DMS153 (cell line): ENCODE data around the gene CMTM4.
A peak's percentile ranks its signal among the peaks of the same experiment; 100 is the strongest.

Source experiments
- DNase-seq: peaks from one replicate; lab custom pipeline; 2025; lab: John Stamatoyannopoulos, UW

CMTM4 gene

DNA sequence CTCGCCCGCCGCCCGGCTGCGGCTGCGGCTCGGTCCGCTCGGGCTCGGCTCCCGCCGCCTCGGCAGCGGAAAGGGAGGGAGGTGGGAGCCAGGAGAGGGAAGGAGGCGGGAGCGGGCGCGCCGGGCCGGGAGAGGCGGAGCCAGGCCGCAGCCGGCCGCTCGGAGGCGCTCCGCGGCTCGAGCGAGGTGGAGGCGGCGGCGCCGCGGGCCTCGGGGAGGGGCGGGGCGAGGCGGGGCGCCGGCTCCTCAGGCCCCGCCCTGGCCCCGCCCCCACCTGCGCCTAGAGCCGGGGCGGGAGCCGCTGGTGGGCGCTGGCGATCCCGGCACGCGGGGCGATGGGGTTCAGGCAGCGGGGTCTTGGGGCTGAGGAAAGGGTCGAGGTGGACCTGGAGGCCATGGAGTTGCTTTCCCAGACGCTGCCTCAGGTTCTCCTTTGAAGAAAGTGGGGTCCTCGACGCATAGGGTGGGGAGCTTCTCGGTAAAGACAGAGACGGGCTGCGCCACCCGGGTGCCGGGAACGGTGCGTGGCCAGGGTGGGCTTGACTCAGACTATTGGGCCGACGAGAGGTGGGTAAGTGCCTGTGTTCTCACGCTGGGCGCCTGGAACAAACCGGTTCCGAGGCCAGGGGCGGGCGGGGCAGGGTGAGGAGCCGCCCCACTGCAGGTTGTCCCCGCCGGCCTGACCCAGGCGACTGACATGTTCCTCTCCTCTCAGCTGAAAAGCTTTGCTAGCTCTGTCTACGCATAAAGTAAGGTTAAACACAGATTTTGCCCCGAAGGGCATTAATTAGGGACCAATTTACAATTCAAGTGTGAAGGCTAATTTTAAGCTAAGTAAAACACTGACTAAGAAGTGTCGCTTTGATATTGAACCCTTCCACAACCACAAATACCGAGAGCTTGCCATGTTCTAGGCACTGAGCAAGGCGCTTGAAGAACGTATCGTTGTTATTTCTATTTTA lies at the start of gene CMTM4:
TSS of gene CMTM4 (minus strand) at position 75 of the 962 bp plus-strand sequence. CDS start 218 bp downstream, outside the sequence.
- DNase-seq: peak; percentile 70

DNA sequence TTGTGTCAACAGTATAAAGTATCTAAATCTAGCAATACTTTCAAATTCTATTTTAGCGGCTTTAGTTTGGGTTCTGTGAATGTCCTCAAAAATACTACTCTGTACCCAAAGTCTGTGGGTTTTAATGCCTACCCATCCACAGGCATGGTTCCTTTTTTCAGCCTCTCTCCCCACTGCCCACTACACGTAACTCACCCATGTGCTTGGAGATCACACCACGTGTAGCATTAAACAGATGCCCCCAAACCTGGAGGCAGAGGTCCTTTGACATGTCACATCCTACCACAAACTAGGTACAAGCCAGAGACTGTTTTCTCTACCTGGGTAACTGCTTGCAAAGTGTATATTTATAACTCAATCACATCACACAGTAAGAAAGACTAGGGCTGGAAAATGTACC lies 49.5 kb upstream of the CMTM4 start:
- no peak for DNase-seq

DNA sequence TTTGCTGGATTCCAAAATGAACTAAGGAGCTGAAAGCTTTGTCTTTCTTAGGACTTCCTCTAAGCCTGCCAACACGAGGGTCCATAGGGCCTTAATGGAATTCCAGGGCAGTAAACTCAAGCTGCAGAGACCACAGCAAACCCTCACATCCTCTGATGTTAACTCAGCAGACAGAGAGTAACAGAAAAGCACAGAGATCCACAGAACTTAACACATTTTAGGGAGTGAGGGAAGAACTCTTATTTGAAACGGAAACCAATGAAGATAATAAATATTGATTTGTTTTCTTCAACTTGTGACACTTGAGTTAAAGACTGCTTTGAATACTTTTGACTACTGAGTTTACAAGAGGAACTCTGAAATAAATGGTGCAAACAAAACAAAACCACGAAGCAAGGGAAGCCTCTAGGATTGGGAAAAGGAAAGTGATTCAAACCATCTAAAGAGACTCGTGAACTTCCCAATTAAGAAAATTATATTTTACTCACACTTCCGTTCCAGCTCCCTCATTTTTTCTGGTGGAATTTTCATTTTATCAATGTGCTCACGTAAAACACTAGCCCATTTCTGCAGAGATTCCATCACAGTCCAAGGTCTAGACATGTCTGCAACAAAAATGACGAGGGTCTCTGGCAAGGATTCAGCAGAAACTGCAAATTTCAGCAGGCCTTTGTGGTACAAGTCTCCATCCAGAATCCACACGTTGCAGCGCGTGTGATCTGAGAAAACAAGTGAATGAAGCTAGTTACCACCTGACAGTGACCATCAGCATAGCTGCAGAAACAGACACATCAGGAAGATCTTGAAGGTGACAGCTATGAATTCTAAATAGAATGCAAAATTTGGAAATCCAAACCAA lies 45.6 kb upstream of the CMTM4 start:
- DNase-seq: no peak

DNA sequence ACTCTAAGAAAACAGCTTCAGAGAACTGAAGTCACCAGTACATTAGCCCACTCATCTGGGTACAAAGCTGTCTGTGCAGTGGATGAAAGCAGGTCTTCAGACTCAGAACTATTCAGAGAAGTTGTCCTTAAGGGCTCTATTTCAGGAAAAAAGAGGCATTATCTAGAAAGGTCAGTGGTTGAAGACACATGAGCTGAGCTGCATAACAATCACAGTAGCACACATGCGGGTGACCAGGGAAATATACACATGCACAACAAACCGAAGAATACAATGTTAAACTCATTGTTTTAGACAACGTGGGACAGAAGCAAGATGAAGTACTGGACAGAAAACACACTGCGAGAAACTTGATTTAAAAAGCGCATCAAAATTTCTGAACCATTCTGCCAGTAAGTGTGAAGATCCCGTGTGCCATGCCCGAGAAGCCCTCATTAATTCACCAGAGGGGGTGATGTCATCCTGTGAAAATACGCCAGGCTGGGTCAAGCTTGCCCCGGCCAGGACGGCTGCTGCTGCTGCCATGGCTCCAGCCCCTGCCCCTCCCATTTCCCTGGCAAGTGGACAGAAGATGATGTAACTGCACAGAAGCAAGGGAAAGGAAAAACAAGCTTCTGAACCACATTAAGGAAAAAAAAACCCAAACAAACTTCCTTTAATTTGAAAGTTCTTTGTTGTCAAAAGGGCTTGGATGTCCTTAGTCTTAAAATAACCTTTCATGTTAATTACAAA lies 44.8 kb upstream of the CMTM4 start:
- DNase-seq: peak; percentile 71

DNA sequence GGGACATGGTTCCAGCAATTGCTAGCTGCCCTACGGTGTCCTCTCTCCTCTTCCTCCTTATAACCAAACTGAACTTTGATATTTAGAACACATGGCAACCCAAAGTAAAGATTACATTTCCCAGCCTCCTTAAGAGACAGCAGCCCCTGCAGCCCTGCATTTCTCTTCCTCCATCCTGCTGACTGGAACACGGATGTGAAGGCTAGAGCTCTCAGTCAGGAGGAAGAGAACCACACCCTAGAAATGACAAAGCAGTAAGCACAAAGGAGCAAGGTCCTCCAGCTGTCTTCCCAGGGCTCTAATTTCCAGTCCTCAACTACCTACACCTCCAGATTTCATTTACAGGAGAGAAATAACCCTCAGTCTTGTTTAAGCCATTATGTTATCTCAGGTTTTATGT lies 44.0 kb upstream of the CMTM4 start:
- DNase-seq: peak; percentile 61

DNA sequence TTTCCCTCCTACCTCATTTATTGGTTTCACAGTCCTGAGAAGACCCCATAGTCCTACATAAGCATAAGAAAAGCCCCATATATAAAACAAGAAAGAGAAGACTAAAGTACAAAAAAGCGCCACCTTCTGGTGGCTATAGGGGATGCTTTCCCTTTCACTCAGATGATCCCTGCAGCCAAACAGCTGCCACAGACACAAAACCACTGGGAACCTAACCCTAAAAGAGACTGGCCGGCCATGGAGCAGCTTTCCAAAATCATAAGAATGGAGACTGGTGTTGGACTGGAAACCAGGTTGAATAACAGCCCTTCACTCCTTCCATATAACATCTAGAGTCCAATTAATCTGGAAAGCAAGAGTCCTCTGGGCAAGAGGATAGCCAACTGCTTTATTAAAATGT lies 43.5 kb upstream of the CMTM4 start:
- no peak for DNase-seq

DNA sequence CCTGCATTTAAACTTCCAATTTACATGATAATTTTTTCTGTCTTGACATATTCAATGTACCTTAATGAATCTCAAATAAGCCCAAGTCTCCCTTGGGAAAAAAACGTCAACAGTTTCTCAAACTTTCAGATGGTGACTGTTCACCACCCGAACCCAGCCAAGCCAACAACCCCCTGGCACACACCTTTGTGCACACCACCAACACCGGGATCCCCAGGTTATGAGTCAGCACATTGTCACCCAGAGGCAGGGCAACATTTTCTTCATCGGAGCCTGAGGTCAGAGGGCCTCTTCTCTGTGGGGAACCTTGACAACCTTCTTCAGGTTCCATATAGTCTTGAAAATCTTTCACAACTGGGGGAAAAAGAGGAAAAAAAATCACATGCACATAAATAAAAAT lies 39.3 kb upstream of the CMTM4 start:
- no peak for DNase-seq

DNA sequence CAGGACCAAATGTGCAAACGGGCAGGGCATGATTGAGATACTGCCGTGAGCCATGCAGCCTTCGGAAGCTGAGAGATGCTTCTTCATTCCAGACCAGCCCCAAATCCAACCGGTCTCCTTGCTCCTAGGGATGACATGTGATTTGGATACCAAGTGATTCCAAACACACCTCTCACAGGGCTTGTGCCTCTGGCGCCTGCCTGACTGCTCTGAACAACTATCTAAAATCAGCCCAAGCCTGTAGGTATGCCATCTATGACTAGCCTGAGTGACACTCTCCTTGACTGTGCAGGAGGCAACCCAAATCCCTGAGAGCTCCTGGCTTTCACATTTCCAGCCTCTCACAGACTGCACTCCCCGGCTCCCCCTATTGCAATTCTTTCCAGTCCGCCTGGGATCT lies 34.6 kb upstream of the CMTM4 start:
- no peak for DNase-seq

DNA sequence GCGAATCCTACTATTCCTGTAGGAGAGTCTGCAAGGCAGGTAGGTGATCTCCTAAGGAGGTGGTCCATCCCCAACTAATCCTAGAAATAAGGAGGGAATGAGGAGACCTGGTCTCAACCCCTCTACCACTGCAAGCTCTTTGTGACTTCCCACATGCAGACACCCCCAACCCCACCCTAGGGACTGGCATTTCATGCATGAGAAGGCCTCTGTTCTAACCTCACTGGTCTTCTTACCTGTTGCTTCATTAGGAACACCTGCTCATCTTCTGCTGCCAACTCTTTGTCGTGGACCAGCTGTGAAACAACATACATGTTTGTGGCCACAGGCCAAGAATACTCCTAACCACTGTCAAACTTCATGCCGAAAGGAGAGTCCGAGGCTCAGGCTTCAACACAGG lies 32.3 kb upstream of the CMTM4 start:
- DNase-seq: no peak

DNA sequence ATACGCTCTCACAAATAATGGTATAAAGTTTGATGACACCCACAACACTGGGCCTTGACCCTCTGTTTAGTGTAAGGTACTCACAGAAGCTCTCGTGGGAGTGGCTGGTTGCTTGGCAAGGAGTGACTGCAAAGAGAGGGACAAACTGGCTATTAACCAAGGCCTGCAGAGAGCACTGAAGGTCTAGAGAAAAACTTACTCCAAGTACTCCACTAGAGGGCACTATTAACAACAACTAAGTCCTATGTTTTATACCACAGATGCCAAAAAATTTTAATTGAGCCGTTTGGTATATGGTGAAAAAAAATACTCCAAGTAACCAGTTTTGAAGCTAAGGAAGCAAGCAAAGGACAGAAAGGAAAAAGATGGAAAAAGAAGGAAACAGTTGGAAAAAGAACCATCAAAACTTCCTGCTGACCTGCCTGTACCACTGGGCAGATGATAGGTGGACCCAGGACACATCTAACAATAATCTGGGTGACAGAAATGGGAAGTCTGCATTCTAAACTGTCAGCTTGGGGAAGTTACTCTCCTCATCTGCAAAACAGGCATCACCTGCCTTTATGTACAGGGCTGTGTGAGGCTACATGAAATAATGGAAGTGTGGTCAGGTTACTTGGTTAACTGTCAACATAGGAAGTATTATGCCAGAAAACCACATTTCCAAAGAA lies 31.7 kb upstream of the CMTM4 start:
- DNase-seq: peak; percentile 21

DNA sequence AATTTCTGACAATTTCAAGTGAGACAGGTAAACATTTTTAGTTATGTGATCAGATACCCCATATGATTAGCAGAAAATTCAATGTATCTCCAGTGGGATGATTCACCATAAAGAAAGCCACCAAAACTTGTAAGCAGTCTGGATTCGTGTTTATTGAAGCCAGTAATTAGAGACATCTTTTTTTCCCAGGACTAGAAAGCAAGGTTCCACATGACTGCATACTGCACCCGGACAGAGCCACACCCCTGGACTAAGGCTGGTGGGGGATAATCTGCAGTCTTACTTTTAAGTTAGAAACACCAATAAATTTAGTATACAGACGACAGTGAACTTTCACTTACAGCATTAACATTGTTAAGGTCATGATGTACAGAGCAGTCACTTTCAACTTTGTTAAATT lies 24.2 kb upstream of the CMTM4 start:
- DNase-seq: no peak

DNA sequence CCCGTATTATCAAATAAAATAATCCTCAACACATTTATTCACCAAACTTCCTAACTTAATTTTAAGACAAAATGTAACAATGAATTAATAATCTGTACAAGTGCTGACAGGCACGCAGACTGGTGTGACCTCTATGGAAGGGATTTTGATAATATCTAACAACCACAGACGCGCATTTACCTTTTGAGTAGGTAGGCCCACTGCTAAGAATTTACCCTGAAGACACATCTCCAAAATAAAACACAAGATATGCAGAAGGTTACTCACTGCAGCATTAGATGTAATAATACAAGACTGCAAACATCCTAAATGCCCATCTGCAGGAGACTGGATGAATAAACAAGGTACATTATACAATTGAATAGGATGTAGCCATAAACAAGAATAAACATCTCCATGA lies 22.7 kb upstream of the CMTM4 start:
- DNase-seq: no peak

DNA sequence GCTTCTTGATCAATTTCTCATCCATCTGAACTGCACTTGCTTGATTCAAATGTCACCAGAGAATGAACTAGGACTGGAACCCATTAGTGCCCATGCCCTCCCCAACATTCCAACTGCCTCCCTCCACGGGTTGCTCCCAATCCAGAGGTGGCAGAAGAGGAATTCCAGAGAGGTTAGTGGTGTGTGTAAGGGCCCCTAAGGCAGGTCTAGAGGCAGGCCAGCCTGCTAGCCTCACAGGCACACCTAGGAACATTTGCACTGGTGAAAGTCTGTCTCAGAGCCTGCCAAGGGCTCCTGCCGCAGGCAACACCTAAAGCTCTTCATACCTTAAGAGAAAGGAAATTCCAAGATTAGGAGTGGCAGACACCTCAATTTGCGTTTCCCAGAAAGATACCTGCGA lies 21.2 kb upstream of the CMTM4 start:
- DNase-seq: no peak

DNA sequence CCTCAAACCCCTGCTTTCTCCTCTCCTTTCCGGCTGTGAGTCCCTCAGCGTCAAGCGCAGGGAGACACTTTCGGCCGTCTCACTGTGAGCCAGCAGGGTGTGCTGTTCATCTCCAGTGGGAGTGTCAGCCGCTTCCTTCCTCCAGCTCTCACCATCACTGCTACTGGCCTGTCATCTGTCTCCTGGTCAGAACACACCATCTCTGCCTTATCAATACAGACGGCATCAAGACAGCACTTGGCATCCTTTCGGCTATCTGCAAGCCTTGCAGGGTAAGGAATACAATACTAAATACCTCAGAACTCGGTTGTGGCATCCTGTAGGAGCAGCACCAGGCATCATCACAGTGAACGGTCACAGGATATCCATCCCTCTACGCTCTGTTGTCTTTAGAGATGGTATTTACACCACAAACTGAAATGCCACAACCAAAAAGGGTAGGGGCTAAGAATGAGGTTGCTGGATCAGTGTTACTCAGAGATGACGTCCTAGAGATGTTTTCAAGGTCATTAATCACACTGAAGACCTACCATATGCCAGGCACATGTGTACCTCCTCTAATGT lies 20.7 kb upstream of the CMTM4 start:
- peak; percentile 8 for DNase-seq

DNA sequence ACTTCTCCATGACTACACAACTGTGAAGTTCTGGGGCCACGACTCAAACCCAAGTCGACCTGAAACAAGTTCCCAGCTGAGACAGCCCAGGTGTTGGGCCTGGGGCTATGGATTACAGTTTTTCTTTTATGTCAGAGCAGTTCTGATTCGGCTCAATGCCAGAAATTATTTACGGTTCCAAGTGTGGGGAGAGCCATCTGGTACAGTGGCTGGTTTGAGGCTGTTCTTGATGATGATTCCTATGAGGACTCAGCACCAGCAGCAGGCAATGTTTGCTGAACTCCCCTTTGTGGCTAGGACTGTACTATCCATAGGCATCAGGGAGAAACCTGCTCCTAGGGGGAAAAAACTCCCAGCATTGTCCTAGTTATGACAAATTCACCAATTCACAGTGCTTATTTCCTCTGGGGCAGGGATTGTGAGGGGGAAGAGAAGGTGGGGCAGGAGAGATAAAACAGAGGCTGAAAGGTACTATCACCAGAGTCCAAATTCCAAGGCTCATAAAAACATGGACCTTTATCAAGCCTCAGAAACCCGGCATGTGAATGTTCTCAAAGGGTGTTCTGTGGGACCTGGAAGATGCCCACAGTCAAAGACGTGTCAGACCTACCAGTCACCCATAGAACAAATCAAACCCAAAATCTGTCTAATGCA lies 18.2 kb upstream of the CMTM4 start:
- no peak for DNase-seq

DNA sequence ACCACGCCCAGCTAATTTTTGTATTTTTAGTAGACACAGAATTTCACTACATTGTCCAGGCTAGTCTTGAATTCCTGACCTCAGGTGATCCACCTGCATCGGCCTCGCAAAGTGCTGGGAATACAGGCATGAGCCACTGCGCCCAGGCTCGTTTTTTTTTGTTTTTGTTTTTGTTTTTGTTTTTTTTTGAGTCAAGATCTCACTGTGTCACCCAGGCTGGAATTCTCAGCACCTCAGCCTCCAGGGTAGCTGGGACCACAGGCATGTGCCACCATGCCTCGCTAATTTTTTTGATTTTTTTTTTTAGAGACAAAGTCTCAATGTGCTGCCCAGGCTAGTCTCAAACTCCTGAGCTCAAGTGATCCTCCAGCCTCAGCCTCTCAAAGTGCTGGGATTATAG lies 17.5 kb upstream of the CMTM4 start:
- DNase-seq: no peak

DNA sequence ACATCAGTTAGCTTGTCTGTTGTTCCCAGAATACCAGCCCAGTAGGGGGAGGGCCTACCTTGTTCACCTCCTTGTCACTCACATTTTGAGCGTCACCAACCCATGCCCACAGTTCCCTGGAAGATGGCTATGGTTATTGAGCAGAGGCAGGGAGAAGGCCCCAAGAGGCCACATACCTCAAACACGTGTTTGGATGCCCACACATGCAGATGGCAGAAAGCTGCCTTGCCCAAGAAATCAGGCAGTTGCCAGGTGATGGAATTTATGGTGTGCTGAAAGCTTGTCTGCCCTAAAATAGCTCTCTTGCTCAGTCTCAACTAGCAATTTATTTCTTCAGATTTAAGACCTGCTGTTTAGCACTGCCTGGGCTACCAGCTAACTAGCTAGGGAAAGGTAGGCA lies 16.5 kb upstream of the CMTM4 start:
- DNase-seq: no peak

DNA sequence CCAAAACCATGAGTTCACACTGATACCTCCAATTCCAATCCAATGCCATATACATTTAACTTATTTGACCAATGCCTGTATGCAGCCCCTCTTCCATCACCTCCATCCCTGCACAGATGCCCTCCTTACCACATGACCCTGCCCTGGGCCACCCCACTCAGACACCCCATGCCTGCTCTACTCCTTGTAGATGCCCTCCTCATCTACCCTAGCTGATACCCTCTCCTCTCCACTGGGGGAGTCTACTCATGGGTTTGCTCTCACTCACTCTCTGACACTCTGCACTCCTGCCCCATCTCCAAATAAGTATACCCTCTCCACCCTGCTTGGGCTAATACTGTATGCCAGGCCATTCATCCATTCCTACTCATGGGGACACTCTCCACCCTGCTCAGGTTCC lies 16.0 kb upstream of the CMTM4 start:
- no peak for DNase-seq

DNA sequence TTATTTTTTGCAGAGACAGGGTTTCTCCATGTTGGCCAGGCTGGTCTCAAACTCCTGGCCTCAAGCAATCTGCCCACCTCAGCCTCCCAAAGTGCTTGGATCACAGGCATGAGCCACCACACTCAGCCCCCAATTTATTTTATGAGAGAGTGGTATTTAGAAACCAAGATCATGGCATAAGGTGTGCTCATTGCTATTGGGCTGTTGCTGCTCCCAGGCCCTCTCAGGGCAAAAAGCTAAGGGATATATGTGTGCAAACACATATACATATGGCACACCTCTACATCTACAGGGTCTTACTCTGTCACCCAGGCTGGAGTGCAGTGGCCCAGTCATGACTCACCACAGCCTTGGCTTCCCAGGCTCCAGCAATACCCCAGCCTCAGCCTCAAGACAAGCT lies 15.0 kb upstream of the CMTM4 start:
- DNase-seq: no peak

DNA sequence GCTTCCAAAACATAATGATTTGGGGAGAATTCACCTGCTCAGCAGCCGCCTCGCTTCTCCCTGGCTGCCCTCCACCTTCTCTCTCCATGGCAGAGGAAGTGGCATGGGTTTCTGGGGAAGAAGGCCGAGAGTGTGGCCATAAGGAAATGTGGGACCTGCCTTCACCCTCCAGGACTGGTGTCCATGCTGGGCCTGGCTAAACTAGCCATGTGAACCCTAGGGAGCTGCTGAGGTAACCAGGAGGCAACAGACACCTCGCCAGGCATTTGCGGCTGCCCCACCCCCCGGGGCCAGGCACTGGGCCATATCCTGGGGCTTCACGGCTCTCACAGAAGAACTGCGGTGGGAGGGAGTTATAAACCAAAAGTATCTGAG lies 9.9 kb upstream of the CMTM4 start:
- DNase-seq: no peak
